OCI-LY7 (cell line): ENCODE results near the gene NISCH. TPM values are rescaled to one million over a fixed set of nuclear protein-coding genes. Genes with fewer than 3 reads are reported as not detected.

Experiments
- BruUV-seq: library from RNA; stranded (reverse); fragments of 400-500 nt; replicated peaks from 2 replicates; lab custom pipeline; 2021; lab: Mats Ljungman, UMichigan
- CTCF ChIA-PET: fragments of 300-600 bp; sonication (Branson Sonifier 250); formaldehyde crosslinking; loops from one replicate; lab custom pipeline; 2022; ENCODE audit warnings: antibody characterized with exemption; ENCODE audit not compliant: unreplicated experiment; lab: Charles Lee
- POLR2A ChIA-PET: fragments of 300-600 bp; sonication (Branson Sonifier 250); formaldehyde crosslinking; loops from one replicate; lab custom pipeline; 2022; ENCODE audit warnings: antibody characterized with exemption; lab: Charles Lee
- DNase-seq: peaks from one replicate; pipeline ENCODE4 v3.0.0-alpha.2; 2015; ENCODE audit warnings: low spot score
- H2AFZ ChIP-seq: fragments of 200-600 bp; sonication (generic), shearing (Covaris generic); 2 replicates; pipeline ENCODE4 v1.6.1; 2014; ENCODE audit warnings: mild to moderate bottlenecking, antibody characterized with exemption, low read length, moderate library complexity
- H3K27ac ChIP-seq: fragments of 200-600 bp; sonication (generic); 2 replicates; pipeline ENCODE4 v1.5.1; 2014; ENCODE audit warnings: mixed run types, low read depth, mild to moderate bottlenecking, moderate library complexity, low read length, inconsistent platforms; ENCODE audit not compliant: poor library complexity, severe bottlenecking
- H3K36me3 ChIP-seq: fragments of 200-600 bp; sonication (generic); 2 replicates; pipeline ENCODE4 v1.6.1; 2014; ENCODE audit warnings: mild to moderate bottlenecking, antibody characterized with exemption, low read length, moderate library complexity, mixed read lengths; ENCODE audit not compliant: insufficient read depth
- H3K4me1 ChIP-seq: fragments of 200-600 bp; sonication (generic); 2 replicates; pipeline ENCODE4 v1.5.1; 2014; ENCODE audit warnings: mild to moderate bottlenecking, low read length; ENCODE audit not compliant: insufficient read depth, poor library complexity, severe bottlenecking
- H3K4me2 ChIP-seq: fragments of 200-600 bp; sonication (generic); 2 replicates; pipeline ENCODE4 v1.6.1; 2014; ENCODE audit warnings: mild to moderate bottlenecking, low read length
- H3K4me3 ChIP-seq: fragments of 200-600 bp; sonication (generic); 2 replicates; pipeline ENCODE4 v1.5.1; 2014; ENCODE audit warnings: mild to moderate bottlenecking, low read depth, low read length; ENCODE audit not compliant: poor library complexity, severe bottlenecking
- H3K79me2 ChIP-seq: fragments of 200-600 bp; sonication (generic); 2 replicates; pipeline ENCODE4 v1.6.1; 2016; ENCODE audit warnings: low read depth, mild to moderate bottlenecking, low read length, moderate library complexity, mixed read lengths; ENCODE audit not compliant: insufficient read depth
- H3K9me2 ChIP-seq: fragments of 200-600 bp; sonication (generic); 2 replicates; pipeline ENCODE4 v1.6.1; 2016; ENCODE audit warnings: mild to moderate bottlenecking, low read length, mixed read lengths; ENCODE audit not compliant: insufficient read depth
- H3K9me3 ChIP-seq: fragments of 200-600 bp; sonication (generic); 2 replicates; pipeline ENCODE4 v1.6.1; 2014; ENCODE audit warnings: mild to moderate bottlenecking, mixed run types, low read length, mixed read lengths
- H4K20me1 ChIP-seq: fragments of 200-600 bp; sonication (generic); 2 replicates; pipeline ENCODE4 v1.6.1; 2014; ENCODE audit warnings: mild to moderate bottlenecking, antibody characterized with exemption, low read length, moderate library complexity, mixed read lengths; ENCODE audit not compliant: insufficient read depth
- EZH2phosphoT487 ChIP-seq: fragments of 200-600 bp; sonication (generic); IDR thresholded peaks from 2 replicates; pipeline ENCODE4 v1.6.1; 2018; ENCODE audit warnings: low read depth, borderline replicate concordance, mild to moderate bottlenecking, mixed run types, antibody characterized with exemption, low read length, moderate library complexity, mixed read lengths
- intact Hi-C: fragments of 100-400 bp; cut with micrococcal nuclease; formaldehyde crosslinking; loops from one replicate; pipeline ENCODE4 v1.10.0; 2022; ENCODE audit not compliant: unreplicated experiment
- total RNA-seq, 2 experiments: library from RNA; depleted of rRNA in 1 of 2; stranded (reverse); fragments of >200 nt in 1 of 2; shearing (Covaris generic) in 1 of 2; gene quantifications; 2 replicates each; pipeline ENCODE4 v1.2.3, GENCODE V29; 2014 to 2022
- TF ChIP-seq, protein P1 (sequence below): fragments of 200-600 bp; sonication (generic); conservative IDR thresholded peaks from 2 replicates; pipeline ENCODE4 v1.5.1; 2014; ENCODE audit warnings: mild to moderate bottlenecking, antibody characterized with exemption, low read length, moderate library complexity, mixed read lengths

Gene NISCH
- total RNA-seq, 2 experiments from 2014 or later, result 60.5 to 73.3 TPM

GRCh38 chr3:52440249-52440551 lies 15.2 kb upstream of the NISCH start:
- Histone ChIP-seq H3K9me3 (no peaks in the 10 kb centered on the region), H4K20me1 (no peaks in the 10 kb centered on the region), H3K9me2 (no peaks in the 10 kb centered on the region), H3K79me2 (no peaks in the 10 kb centered on the region), H3K4me2 (no peak overlapping the region), H2AFZ (no peak overlapping the region), H3K4me3 (no peak overlapping the region), H3K27ac (no peak overlapping the region), H3K36me3 (no peaks in the 10 kb centered on the region), H3K4me1 (peaks cover 4% of the 10 kb centered on the region)
- BruUV-seq, result no TSS peak
- ChIA-PET POLR2A (no interaction called here), CTCF (no interaction called here)
- intact Hi-C loops, result loop anchor here (10.0 kb wide), 1 partner anchor 65 kb away; no protein-coding TSS in a partner anchor
- DNase-seq, result no peak
- TF ChIP-seq, protein P1, sequence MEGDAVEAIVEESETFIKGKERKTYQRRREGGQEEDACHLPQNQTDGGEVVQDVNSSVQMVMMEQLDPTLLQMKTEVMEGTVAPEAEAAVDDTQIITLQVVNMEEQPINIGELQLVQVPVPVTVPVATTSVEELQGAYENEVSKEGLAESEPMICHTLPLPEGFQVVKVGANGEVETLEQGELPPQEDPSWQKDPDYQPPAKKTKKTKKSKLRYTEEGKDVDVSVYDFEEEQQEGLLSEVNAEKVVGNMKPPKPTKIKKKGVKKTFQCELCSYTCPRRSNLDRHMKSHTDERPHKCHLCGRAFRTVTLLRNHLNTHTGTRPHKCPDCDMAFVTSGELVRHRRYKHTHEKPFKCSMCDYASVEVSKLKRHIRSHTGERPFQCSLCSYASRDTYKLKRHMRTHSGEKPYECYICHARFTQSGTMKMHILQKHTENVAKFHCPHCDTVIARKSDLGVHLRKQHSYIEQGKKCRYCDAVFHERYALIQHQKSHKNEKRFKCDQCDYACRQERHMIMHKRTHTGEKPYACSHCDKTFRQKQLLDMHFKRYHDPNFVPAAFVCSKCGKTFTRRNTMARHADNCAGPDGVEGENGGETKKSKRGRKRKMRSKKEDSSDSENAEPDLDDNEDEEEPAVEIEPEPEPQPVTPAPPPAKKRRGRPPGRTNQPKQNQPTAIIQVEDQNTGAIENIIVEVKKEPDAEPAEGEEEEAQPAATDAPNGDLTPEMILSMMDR, result no peak
- TF ChIP-seq EZH2phosphoT487, result no peak

DNA sequence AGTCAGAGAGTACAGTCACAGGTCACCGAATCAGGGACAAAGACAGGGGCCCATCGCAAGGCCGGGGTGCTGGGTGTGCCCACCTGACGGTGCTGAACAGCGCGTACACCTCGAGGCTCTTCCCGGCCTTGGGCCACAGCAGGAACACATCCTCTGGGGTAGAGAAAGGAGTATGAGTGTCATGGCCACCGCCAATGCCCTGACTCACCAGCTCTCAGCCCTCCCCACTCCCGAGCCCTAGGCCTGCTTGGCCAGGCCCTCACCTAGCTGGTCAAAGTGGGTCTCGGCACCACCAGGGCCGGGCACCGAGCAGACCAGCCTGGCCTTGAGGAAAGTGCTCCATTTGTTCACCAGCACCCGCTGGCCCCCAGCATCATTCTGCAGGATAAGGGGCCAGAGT lies 14.7 kb upstream of the NISCH start:
- BruUV-seq, result no TSS peak
- POLR2A ChIA-PET, result interaction anchor here (1.2 kb wide), 1 partner anchor 8 kb away, joined by 3 read pairs; no protein-coding TSS in a partner anchor
- no peaks in the 10 kb centered on the region for H4K20me1 ChIP-seq
- no peaks in the 10 kb centered on the region for H3K9me3 ChIP-seq
- CTCF ChIA-PET, result no interaction called here
- no peak overlapping the region for H3K4me3 ChIP-seq
- TF ChIP-seq EZH2phosphoT487, result no peak
- TF ChIP-seq, protein P1, result no peak
- intact Hi-C loops, result loop anchor here (10.0 kb wide), 1 partner anchor 66 kb away; no protein-coding TSS in a partner anchor
- H3K4me2 ChIP-seq, result no peak overlapping the region
- H2AFZ ChIP-seq, result no peak overlapping the region
- no peak for DNase-seq
- H3K36me3 ChIP-seq, result no peaks in the 10 kb centered on the region
- no peaks in the 10 kb centered on the region for H3K4me1 ChIP-seq
- H3K79me2 ChIP-seq, result no peaks in the 10 kb centered on the region
- no peak overlapping the region for H3K27ac ChIP-seq
- H3K9me2 ChIP-seq, result no peaks in the 10 kb centered on the region

DNA sequence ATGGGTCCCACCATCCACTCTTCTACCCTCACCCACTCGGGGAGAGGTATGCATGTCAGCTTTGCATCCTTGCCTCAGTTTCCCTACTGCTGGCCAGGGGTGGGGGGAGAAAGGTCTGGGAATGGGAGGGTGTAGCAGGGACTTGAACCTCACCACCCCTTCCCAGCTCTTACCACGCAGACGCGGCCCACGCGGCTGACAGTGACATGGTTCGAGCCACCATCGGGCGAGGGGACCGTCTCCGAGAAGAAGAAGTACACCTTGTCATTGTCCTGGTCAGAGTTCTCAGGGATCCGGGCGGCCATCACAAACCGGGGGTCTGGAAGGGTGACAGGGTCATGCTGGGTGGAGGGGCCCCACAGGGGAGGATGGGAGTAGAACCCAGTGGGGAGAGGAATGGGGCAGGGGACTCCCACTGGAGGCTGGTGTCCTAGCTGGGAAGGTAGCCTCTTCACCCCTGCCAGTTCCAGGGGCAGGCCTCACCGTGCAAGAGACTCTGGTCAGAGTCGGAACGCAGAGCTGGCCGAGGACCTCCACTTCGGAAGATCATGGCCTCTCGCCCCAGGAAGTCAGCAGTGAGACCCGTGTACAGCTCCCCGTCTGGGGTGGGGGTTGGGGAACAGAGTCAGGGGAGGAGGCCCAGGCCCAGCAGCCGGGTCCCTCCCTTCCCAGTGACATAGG lies 14.2 kb upstream of the NISCH start:
- Histone ChIP-seq H3K36me3 (no peaks in the 10 kb centered on the region), H3K79me2 (no peaks in the 10 kb centered on the region), H3K27ac (no peak overlapping the region), H4K20me1 (no peaks in the 10 kb centered on the region), H3K9me2 (no peaks in the 10 kb centered on the region), H3K4me1 (no peaks in the 10 kb centered on the region), H3K4me3 (no peak overlapping the region), H3K4me2 (no peak overlapping the region), H2AFZ (no peak overlapping the region), H3K9me3 (no peaks in the 10 kb centered on the region)
- POLR2A ChIA-PET, result interaction anchor here (0.6 to 1.2 kb wide), 2 partner anchors 9 to 226 kb away, joined by 3 to 5 read pairs; no protein-coding TSS in a partner anchor
- CTCF ChIA-PET, result no interaction called here
- BruUV-seq, result no TSS peak
- TF ChIP-seq, protein P1, result no peak
- TF ChIP-seq EZH2phosphoT487, result no peak
- intact Hi-C loops, result loop anchor here (10.0 kb wide), 1 partner anchor 66 kb away; no protein-coding TSS in a partner anchor
- DNase-seq, result no peak
